ENCODE results near the gene CALN1.
"Not testable (repeated sequence)": the region's sequence is repeated elsewhere in the genome, so short reads cannot be mapped to it uniquely, and the experiment has no call there.

Gene CALN1

DNA sequence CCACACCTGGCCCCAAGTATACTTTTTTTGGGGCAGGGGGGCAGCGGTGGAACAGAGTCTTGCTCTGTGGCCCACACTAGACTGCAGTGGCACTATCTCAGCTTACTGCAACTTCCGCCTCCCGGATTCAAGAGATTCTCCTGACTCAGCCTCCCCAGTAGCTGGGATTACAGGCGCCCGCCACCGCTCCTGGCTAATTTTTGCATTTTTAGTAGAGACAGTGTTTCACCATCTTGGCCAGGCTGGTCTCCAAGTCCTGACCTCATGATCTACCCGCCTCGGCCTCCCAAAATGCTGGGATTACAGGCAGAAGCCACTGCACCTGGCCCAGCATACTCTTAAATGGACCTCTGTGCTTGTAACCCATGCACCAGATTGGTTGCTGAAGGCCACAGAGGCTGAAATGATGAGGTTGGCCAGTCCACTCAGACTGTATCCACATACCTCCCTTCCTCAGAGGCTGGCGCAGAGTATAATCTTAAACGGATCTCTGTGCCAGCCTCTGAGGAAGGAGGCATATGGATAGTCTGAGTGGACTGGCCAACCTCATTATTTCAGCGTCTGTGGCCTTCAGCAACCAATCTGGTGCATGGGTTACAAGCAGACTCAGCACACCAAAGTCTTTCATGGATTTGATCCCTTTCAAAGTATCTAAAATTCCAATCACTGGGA, 3.0 kb downstream of the CALN1 start:
- no peak for DNase-seq

GRCh38 chr7:72406820-72407403, 5.2 kb downstream of the CALN1 start:
- DNase-seq: no peak

DNA sequence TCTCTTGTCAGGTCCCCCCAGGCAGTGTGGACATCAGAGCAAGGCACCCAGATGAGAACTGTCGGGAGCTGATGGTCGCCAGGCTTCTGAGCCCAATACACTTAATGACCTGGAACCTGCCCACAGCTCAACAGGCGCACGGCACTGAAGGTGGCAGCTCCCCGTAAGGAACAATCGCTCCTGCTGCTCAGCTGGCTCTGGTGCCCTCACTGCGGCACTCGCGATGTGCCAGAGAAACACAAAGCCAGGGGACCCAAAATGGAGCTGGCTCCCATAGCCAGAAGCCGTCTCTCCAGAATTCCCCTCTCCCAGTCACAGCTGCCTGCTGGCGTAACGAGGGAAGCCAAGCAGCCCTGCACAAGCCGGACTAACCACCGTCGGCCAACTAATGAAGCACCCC, 6.3 kb downstream of the CALN1 start:
- DNase-seq: no peak

GRCh38 chr7:72405418-72405817, 6.7 kb downstream of the CALN1 start:
- DNase-seq: peak; percentile 84 to 90 (median 87)

DNA sequence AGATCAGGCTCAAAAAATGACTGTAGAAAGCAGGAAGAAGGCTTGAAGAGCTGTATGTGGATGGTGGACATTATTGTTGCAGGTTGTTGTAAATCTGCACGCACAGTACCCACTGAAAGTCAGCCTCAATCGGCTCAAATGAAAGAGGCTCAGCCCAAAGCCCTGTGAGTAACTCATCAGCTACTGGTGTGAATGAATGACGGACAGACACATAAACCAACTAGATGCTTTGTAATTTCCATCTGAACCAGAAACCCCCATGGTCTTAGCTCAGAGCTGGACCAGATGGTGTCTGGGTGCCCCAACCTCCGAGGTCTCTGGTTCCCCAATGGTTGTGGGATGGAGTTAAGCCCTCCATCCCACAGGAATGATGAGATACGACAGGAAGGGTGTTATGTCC, 7.4 kb downstream of the CALN1 start:
- DNase-seq: no peak

- peak; percentile 73 to 83 (median 78) for DNase-seq
Measured at GRCh38 chr7:72403458-72404076, 8.6 kb downstream of the CALN1 start.

DNA sequence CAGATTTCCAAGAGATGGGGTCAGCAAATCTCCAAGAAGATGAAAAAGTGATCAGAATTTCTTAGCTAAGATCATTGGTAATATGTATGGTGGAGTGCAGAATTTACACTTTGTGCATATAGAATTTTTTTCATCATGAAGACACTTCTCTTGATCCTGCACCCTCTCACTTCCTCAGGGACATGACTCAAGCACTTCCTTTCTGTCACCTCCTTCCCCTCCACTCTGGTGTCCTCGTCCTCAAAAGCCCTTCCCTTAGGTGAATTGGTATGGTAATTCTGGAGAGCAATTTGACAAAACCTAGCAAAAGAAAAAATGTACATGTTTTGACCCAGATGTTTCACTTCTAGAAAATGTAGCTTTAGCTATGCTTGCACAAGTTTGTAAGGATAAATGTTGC, 18.1 kb downstream of the CALN1 start:
- DNase-seq: peak; percentile 14 to 51 (median 38)

- no peak for DNase-seq
Measured at GRCh38 chr7:72391821-72392377, 20.2 kb downstream of the CALN1 start.

- no peak for DNase-seq
Measured at GRCh38 chr7:72386118-72386517, 26.0 kb downstream of the CALN1 start.

- DNase-seq: no peak
Measured at GRCh38 chr7:72362246-72362645, 49.9 kb downstream of the CALN1 start.

DNA sequence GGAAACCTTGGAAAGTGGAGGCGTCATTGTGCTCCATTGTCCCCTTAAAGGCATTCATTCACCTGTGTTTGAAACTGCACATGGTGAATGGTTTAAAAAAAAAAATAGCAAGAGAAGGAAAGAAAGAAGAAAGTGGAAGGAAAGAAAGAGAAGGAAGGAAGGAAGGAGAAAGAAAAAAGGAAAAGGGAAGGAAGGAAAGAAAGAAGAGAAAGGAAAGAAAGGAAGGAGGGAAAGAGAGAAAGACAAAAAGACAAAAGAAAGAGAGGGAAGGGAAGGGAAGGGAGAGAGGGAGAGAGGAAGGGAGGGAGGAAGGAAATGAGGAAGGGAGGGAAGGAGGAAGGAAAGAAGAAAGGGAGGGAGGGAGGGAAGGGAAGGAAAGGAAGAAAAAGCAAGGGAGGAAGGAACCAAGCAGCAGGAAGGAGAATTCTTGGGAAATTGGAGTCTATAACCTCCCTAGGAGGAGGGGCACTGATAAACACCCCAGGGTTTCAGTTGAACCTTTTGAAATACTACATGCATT, 66.9 kb downstream of the CALN1 start:
- no peak for DNase-seq

DNA sequence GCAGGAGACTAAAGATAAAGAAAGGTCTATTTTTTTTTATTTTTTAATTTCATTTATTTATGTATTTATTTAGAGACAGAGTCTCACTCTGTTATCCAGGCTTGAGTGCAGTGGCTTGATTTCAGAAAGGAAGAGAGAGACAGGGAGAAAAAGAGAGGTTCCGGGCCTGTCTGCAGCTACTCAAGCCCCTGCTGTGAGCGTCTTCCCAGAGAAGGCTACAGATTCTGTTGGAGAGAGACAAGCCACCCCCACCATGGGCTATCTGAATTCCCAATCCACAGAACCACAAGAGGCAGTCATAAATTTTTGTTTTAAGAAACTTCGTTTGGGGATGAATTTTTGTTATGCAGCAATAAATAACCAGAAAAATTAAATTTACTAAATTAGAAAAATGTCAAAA, 68.1 kb downstream of the CALN1 start:
- DNase-seq: no peak

GRCh38 chr7:72343354-72343753, 68.8 kb downstream of the CALN1 start:
- not testable (repeated sequence) for DNase-seq

GRCh38 chr7:72337390-72338167, 74.6 kb downstream of the CALN1 start:
- no peak for DNase-seq

DNA sequence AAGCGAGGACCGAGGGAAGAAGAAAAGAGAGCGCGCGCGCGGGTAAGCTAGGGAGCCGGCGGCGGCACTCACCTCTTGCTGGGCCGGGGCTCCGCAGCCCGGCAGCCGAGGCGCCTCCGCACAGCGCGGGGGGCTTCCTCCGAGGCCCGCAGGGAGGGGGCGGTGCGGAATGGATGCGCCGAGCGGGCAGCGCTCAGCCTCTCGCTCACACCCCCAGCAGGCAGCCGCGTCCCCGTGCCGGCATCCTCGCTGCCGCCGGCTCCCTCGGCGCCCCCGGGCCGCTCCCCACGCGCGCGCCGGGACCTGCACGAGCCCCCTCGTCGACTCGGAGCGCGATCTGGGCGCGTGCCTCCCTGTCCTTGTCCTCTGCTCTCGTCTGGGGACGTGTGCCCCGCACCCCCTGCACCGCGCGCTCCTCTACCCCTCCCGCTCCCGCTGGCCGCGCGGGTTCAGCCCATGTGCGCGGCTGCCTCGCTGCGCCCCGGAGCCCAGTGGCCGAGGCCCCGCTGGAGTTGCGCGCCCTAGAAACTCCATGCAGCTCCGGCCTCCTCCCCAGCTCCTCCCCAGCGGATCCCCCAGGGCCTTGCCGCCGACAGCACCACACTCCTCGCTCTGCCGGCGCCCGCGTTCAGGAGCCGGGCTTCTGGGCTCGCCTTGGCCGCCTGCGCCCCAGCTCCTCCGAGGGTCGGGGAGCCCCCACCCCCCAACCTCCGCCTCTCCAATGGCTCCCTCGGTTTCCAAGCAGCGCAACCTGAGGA, 75.3 kb downstream of the CALN1 start:
- DNase-seq: peak in 1 of 4 experiments; percentile 5

GRCh38 chr7:72336382-72336631, 75.8 kb downstream of the CALN1 start:
- DNase-seq: no peak

- no peak for DNase-seq
Measured at GRCh38 chr7:72335561-72336381, 76.4 kb downstream of the CALN1 start.

GRCh38 chr7:72334698-72335097, 77.4 kb downstream of the CALN1 start:
- no peak for DNase-seq

- DNase-seq: peak in 3 of 4 experiments; percentile 10 to 47 (median 10)
Measured at GRCh38 chr7:72334066-72334465, 78.1 kb downstream of the CALN1 start.

GRCh38 chr7:72326811-72327210, 85.3 kb downstream of the CALN1 start:
- no peak for DNase-seq

DNA sequence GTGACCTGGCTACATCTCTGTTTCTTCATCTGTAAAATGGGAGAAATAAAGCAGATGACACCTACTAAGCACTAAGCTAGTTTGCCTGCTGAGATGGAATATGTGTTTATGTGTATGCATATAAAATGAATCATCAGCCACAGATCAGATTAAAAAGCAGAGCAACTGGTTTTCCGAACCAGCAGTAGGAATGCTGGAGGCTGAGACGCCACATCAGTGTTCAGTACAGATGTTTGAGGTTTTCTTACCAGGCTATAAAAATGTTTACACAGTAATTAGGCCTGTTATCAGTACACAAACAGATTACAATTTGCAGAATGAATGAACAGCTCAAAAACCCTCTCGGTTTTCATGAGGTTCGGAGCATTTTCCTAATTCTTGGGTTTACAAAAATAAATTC, 85.8 kb downstream of the CALN1 start:
- no peak for DNase-seq

All from suppressor macrophage (primary cell).